GM21737 (cell line): ENCODE measurements around the gene ZBTB14.

Experiments
- ATAC-seq: cut with Tn5 transposase; IDR thresholded peaks from one replicate; pipeline ENCODE4 v1.9.1; 2021; ENCODE audit warnings: mild to moderate bottlenecking, moderate library complexity; ENCODE audit not compliant: unreplicated experiment

ZBTB14 gene

DNA sequence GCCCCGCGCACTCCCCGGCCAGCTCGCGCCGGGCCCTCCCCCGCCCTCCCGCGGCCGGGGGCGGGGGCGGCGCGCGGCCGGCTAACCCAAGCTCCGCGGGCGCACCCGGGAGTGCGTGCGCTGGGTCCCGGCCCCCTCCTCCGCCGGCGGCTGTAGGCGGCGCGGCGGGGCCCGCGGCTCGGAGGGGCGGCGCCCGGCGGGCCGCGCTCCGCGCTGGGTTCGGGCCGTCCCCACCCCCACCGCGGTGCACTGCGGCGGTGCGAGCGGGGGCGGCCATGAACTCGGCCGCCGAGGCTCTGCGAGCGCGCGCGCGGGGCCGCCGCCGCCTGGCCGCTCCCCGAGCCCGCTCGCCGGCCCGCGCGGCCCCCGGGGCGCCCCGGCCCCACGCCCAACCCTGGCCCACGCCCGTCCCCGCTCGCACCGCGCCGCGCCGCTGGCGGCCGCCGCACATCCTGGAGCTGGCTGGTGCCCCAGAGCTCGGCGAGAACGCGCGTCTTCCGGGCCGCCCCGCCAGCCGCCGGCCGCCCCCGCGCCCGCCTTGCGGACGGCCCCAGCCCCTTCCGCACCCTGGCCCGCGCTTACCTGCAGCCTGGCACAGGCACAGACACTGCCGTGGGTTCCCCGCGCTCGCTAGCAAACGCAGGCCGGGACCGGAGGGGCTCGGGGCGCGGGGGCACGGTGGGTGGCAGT lies at the start of gene ZBTB14:
Gene ZBTB14 (minus strand): TSS at position 496 of the 690 bp plus-strand sequence. CDS start 2,480 bp downstream, outside the sequence.
- peak; percentile 36 for ATAC-seq

GRCh38 chr18:5339202-5339834 lies 43.8 kb upstream of the ZBTB14 start:
- no peak for ATAC-seq

DNA sequence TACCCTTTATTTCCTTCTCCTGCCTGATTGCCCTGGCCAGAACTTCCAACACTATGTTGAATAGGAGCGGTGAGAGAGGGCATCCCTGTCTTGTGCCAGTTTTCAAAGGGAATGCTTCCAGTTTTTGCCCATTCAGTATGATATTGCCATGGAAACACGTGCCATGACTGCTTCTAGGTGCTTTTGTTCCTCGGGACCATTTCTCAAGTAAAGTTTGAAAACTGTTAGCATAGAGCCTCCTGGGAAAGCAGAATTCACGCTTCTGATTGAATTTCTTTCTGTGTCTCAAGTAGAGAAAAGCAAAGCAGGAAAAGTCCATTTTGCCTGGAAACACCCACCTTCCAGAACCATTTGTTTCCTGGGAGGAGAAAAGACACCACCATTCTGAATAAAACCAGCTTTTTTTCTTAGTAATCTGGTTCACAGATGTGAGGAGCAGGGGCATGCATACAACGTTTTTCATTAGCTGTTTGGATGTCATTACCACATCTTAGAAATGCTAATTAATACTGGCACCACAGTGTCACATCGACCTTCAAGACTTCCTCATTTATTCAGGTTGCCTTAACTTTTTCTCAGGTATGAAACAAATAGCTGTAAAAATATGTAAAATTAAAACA lies 39.0 kb upstream of the ZBTB14 start:
- ATAC-seq = no peak

DNA sequence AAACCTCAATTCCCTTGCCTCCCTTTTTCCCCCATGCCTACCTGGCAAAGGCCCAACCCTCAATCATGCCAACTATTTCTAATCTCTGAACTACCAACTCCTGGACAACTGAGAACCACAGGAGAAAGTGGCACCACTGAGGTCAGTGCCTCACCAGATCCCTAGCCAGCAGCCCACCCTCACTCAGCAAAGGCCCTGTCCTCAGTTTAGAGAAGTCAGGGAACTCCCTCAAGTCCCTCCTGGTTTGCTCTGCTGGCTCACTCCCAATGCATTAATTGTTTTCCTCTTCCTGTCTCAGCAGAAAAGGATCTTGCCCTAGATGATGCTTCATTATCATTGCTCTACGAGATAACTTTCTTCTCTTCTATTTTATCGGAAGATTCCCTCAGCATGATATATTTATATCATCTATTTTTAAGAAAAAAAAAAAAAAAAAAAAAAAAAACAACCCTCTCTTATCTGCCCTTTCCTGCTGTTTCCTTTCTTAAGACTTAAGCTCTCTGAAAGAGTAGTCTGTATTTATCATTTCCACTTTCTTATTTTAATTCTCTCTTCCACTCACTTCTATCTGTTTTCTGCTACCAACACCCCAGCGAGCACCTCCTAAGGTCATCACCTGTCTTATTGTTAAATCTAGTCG lies 22.7 kb upstream of the ZBTB14 start:
- no peak for ATAC-seq

DNA sequence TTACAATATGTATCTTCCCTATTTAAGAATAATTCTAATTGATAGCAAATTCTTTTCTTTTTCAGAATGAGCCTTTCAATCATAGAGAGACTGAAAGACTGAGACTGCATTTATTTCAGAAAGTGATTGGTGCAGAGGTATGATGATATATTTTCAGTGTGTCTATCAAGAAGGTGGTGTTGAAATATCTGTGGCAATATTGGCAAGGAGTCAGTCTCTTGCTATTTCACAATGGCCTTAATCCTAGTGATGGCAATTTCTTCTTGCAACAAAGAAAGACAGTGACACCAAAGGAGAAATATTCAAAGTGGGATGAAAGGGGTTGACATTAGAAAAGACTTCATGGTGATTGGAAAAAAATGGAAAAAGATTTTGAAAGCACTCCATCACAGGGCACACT lies 21.7 kb upstream of the ZBTB14 start:
- no peak for ATAC-seq

- ATAC-seq = no peak
These were observed 20.3 kb upstream of the ZBTB14 start for GRCh38 chr18:5315838-5316237.

DNA sequence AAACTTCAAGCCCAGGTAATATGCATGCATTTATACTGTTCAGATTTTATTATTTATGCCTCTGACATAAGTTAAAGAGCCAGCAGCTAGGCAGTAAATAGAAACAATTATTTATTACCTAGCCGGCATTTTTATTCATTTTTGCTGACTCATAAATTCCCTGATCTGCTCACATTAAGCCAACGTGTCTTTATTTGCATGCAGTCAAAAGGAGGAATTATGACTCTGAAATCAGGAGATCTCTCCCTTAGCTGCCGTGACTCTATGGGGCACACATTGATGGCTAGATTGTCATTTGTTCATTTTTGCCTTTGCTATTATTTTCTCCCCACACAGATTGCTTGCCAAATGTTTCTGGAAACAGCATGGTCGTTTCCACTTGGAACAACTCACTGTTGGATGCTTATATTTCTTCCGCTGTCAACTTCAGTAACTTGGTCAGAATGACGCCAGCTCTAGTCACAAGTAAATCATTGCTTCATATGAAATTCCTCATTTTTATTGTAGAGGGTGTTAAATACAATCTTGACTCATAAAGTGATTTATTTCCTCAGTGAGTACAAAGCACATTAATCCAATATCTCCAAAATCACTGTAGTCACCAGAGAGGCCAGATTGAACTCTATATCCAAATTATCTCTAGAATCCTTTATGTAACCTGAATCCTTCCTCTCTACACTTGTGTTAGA lies 15.9 kb upstream of the ZBTB14 start:
- no peak for ATAC-seq

DNA sequence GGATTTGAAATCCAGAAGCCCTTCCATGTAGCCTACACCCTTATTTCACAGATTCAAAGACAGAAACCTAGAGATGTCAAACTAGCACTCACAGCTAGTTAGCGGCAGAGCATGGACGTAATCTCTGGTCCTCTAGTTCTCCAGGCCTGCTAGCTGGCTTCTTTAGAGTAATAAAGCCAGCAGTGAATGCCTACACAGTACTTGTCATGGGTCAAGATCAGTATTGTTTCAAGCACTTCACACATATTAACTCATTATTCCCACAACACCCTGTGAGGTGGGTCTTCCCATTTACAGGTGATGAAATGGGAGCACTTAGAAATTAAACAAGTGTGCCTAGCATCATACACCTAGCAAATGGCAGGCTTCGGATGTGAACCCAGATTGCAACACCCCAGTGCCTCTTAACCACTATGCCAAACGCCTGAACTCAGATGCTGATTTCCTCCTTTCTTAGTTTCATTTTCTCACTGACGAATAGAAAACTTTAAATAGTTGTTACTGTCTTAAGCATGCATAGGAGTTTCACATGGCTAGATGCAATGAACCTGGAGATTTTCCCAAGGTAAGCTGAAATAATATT lies 14.5 kb upstream of the ZBTB14 start:
- peak; percentile 95 for ATAC-seq

DNA sequence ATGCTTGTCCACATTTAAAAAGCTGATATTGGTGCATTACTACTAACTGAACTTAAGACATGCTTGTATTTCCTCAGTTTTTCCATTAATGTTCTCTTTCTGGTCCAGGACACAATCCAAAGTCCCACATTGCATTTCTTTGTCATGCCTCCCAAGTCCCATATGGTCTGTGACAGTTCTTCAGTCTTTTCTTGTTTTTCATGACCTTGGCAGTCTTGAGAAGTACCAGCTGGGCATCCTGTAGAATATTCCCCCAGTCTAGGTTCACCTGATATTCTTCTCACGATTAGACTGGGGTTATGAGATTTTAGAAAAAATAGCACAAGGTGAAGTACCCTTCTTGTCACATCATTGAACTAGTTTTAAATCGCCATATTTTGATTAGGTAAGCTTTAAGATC lies 10.3 kb upstream of the ZBTB14 start:
- no peak for ATAC-seq

DNA sequence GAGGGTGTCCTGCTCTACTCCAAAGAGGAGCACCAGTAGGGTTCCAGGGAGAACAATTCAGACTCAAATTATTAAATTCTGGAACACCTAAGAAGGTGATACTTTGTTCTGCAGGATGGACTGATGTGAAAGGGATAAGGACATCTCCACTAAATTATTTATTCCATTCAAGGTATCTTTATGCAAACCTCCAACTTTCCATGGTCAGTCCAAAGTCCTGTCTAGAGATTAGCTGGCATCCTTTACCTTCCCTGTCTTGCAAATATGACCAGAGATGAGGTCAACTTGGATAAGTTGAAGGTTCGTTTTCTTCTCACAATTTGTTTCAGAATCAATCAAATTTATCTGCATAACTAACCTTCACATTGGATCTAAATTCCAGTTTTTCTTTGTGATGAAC lies 8.7 kb upstream of the ZBTB14 start:
- no peak for ATAC-seq

DNA sequence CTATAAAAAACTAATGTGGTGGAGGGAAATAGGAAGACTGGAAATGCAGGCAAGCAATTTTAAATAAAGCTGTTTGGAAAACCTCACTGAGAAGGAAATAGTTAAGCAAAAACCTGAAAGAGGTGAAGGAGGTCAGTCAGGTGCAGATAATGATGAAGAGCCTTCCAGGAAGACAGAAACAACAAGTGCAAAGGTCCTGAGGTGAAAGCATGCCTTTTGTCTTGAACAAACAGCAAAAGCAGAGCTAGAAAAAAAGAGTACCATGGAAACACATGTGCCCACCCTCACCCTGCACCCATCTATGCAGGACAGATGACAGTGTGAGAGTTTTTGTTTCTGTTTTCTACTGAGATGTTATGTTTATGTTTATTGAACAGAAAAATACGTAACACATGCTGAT lies 8.1 kb upstream of the ZBTB14 start:
- no peak for ATAC-seq

DNA sequence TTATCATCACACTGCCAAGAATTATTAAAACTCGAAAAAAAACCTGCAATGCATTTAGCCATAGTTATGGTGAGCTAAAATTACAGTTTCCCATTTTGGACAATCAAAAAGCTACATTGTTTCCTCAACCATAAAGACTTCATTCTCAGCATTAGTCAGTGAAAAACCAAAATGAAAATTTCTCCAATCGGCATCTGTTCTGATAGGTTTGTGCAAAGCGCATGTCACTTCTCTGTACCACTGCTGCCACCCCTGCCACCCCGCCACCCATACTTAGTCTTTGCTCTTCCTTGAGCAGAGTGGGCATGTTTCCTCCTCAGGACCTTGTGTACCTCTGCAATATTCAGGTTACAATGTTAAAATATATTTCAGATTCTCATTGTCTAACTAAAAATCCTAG lies 7.1 kb upstream of the ZBTB14 start:
- ATAC-seq = no peak

GRCh38 chr18:5300476-5301010 lies 5.0 kb upstream of the ZBTB14 start:
- no peak for ATAC-seq

GRCh38 chr18:5298156-5298852 lies 2.8 kb upstream of the ZBTB14 start:
- no peak for ATAC-seq

DNA sequence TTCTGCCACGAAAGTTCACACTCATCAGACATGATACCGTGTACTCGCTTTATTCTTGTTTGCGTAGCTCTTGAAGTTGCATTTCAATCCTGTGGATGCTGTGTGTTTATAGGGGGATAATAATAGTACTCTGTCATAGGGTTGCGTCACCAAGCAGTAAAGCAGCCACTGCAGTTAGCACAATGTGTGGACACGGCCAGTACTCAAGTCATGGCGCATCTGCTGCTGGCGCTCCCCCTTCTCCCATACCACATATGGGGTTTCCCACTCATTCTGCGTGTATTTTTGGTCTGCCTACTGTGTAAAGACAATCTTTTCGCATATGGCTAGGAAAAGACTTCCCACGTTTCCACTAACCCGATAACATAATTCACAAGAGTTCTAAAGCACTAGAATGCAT lies 2.1 kb upstream of the ZBTB14 start:
- no peak for ATAC-seq

GRCh38 chr18:5296706-5297320 lies 1.3 kb upstream of the ZBTB14 start:
- ATAC-seq = peak; percentile 5

GRCh38 chr18:5295981-5296705 lies 617 bp upstream of the ZBTB14 start:
- peak; percentile 61 for ATAC-seq

DNA sequence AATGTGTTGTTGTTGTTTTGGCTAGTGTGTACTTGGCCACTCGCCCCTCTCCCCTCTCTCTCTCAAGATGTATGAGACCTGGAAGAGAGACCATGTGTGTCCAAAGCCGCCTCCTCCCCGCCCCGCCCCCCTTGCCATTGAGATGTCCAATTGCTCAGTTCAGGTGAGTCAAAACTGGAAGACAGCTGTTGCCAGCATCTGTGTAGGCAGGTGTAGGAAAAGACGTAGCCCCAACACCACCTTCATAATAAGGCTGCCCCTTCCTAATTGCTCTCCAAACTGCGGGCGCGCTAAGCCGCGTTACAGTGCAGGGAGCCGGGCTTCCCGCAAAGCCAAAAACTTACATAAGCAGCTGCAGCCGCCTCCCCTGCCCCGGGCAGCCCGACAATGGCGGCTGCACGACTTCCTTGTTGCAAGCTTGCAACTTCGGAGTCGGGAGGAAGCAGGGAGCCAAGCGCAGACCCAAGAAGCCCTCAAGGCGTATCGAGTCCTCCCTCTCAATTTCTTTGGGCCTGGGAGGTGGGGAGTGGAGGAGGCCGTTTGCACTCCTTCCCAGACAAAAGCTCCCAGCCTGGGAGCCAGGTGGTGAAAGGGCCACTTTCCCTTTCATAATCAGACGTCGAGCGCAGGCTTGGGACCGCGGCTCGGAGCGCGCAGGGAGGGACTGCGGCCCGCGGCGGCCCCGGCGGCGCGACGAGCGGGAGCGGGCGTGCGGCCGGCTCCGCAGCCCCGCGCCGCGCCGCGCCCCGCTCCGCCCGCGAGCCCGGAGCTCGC lies 882 bp downstream of the ZBTB14 start:
- ATAC-seq = peak; percentile 10
